NT2/D1 (cell line): ENCODE data around the gene MAMDC4.

Source experiments
- SUZ12 ChIP-seq: IDR thresholded peaks from 2 replicates; pipeline ENCODE4 v1.6.1; 2011; ENCODE audit not compliant: insufficient read length, insufficient read depth; ENCODE audit errors: extremely low read depth
- YY1 ChIP-seq: IDR thresholded peaks from 2 replicates; pipeline ENCODE4 v1.6.1; 2011; ENCODE audit not compliant: insufficient read length, insufficient read depth
- ZNF274 ChIP-seq: IDR thresholded peaks from 2 replicates; pipeline ENCODE4 v1.6.1; 2011; ENCODE audit warnings: mild to moderate bottlenecking, low read depth, low read length

DNA sequence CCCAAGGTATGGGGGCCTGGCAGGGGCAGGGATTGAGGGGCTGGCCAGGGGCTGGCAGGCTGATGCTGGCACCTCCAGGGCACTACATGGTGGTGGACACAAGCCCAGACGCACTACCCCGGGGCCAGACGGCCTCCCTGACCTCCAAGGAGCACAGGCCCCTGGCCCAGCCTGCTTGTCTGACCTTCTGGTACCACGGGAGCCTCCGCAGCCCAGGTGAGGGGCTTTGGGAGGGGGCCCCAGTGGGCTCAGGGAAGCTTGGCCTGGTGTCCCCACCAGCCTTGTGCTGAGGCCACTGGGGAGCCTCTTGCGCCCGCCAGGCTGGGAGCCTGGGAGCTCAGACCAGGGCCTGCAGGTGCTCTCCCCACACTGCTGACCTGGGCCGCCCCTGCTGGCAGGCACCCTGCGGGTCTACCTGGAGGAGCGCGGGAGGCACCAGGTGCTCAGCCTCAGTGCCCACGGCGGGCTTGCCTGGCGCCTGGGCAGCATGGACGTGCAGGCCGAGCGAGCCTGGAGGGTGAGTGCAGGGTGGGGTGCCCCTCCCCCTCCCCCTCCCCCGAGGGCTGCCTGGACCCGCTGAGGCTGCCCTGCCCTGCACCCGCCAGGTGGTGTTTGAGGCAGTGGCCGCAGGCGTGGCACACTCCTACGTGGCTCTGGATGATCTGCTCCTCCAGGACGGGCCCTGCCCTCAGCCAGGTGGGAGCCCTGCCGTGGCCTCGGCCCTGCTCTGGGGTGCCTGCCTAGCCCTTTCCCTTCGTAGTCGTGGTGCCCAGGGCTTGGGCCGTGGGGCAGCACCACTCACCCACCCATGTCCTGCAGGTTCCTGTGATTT lies 5.7 kb downstream of the MAMDC4 start:
- TF ChIP-seq ZNF274 = no peak
- no peak for TF ChIP-seq YY1
- TF ChIP-seq SUZ12 = no peak
